ENCODE measurements around the gene CLASP1.
"Not testable (repeated sequence)": the region's sequence is repeated elsewhere in the genome, so short reads cannot be mapped to it uniquely, and the experiment has no call there.

Gene CLASP1

DNA sequence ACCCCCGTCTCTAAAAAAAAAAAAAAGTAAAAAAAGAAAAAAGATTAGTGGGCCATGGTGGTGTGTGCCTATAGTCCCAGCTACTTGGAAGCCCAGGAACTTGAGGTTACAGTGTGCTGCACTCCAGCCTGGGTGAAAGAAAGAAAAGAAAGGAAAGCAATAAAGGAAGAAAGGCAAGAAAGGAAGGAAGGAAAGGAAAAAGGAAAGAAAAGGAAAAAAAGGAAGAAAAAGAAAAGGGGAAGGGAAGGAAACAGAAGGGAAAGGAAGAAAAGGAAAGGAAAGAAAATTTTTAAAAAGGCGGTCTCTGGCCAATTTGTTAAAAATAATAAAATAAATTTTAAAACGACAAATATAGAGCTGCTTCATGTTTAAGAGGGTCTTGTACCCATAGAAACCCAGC is 192.9 kb downstream of the CLASP1 start:
- H4K20me1 ChIP-seq = no peaks in the 10 kb centered on the region; a peak in 1 of 22 replicates
- H3K4me2 ChIP-seq = no peak overlapping the region
- H3K36me3 ChIP-seq = peaks cover 88 to 100% (median 96%) of the 10 kb centered on the region in 11 experiments
- no peaks in the 10 kb centered on the region for H3K4me1 ChIP-seq
- H3K9ac ChIP-seq = no peak overlapping the region
- no peaks in the 10 kb centered on the region for H3K27me3 ChIP-seq
- no peaks in the 10 kb centered on the region for H3K9me3 ChIP-seq (replicated peaks in 1 of 11)
- no peak for TF ChIP-seq Cebpa-rat (IDR thresholded peaks at IDR 0.05)
- no peak overlapping the region for H3K4me3 ChIP-seq
- no peak overlapping the region for H3K27ac ChIP-seq

GRCh38 chr2:121455446-121455845 is 193.8 kb downstream of the CLASP1 start:
- H3K4me3 ChIP-seq = no peak overlapping the region
- peaks cover 92 to 100% (median 96%) of the 10 kb centered on the region in 11 experiments for H3K36me3 ChIP-seq
- no peaks in the 10 kb centered on the region for H3K27me3 ChIP-seq
- no peak overlapping the region for H3K27ac ChIP-seq
- H3K4me1 ChIP-seq = no peaks in the 10 kb centered on the region
- H3K9me3 ChIP-seq (replicated peaks in 1 of 11) = no peaks in the 10 kb centered on the region
- H3K4me2 ChIP-seq = no peak overlapping the region
- TF ChIP-seq Cebpa-rat (IDR thresholded peaks at IDR 0.05) = no peak
- no peaks in the 10 kb centered on the region; a peak in 1 of 22 replicates for H4K20me1 ChIP-seq
- H3K9ac ChIP-seq = no peak overlapping the region

GRCh38 chr2:121454549-121455090 is 194.6 kb downstream of the CLASP1 start:
- TF ChIP-seq Cebpa-rat (IDR thresholded peaks at IDR 0.05) = no peak
- no peaks in the 10 kb centered on the region for H3K4me1 ChIP-seq
- no peaks in the 10 kb centered on the region for H3K9me3 ChIP-seq (replicated peaks in 1 of 11)
- no peak overlapping the region for H3K4me2 ChIP-seq
- no peaks in the 10 kb centered on the region; a peak in 1 of 22 replicates for H4K20me1 ChIP-seq
- H3K27ac ChIP-seq = no peak overlapping the region
- H3K9ac ChIP-seq = no peak overlapping the region
- H3K36me3 ChIP-seq = peaks cover 94 to 100% (median 98%) of the 10 kb centered on the region in 11 experiments
- no peaks in the 10 kb centered on the region for H3K27me3 ChIP-seq
- H3K4me3 ChIP-seq = no peak overlapping the region

- Histone ChIP-seq H3K4me2 (no peak overlapping the region), H3K4me3 (no peak overlapping the region), H3K9me3 (replicated peaks in 1 of 11) (no peaks in the 10 kb centered on the region), H3K36me3 (peaks cover 94 to 100% (median 99%) of the 10 kb centered on the region in 11 experiments), H3K27ac (no peak overlapping the region), H3K27me3 (no peaks in the 10 kb centered on the region), H3K4me1 (peaks cover 0 to 8% (median 0%) of the 10 kb centered on the region in 10 experiments; a peak in 2 of 20 replicates), H3K9ac (no peak overlapping the region), H4K20me1 (no peaks in the 10 kb centered on the region; a peak in 2 of 22 replicates)
- TF ChIP-seq Cebpa-rat (IDR thresholded peaks at IDR 0.05) = no peak
Measured at GRCh38 chr2:121451398-121451797, 197.9 kb downstream of the CLASP1 start.

DNA sequence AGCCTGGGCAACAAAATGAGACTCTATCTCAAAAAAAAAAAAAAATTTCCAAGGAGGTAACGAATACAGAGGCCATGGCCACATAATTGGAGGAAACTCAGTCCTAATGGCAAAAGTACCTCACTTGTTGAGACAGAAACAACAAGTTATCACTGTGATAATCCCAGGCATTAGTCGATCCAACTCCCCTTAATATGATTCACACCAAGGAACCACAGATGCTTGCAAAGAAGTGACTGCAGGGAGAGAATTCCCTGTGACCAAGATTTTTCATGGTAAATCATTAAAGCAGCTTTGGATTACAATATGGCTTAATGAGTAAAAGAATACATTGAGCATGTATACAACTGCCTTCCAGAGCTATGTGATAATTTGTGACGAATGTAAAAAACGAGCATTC is 199.0 kb downstream of the CLASP1 start:
- H3K27ac ChIP-seq = no peak overlapping the region
- H3K36me3 ChIP-seq = peaks cover 95 to 100% (median 99%) of the 10 kb centered on the region in 11 experiments
- H3K27me3 ChIP-seq = no peaks in the 10 kb centered on the region
- no peak for TF ChIP-seq Cebpa-rat (IDR thresholded peaks at IDR 0.05)
- no peaks in the 10 kb centered on the region for H3K9me3 ChIP-seq (replicated peaks in 1 of 11)
- H3K9ac ChIP-seq = no peak overlapping the region
- no peaks in the 10 kb centered on the region; a peak in 3 of 22 replicates for H4K20me1 ChIP-seq
- no peak overlapping the region for H3K4me2 ChIP-seq
- peaks cover 0 to 19% (median 0%) of the 10 kb centered on the region in 10 experiments; a peak in 4 of 20 replicates for H3K4me1 ChIP-seq
- H3K4me3 ChIP-seq = no peak overlapping the region

GRCh38 chr2:121446647-121447241 is 202.5 kb downstream of the CLASP1 start:
- H3K4me3 ChIP-seq = no peak overlapping the region
- no peak overlapping the region for H3K9ac ChIP-seq
- peaks cover 0 to 22% (median 0%) of the 10 kb centered on the region in 10 experiments; a peak in 4 of 20 replicates for H3K4me1 ChIP-seq
- no peaks in the 10 kb centered on the region; a peak in 4 of 22 replicates for H4K20me1 ChIP-seq
- no peak overlapping the region for H3K27ac ChIP-seq
- no peak overlapping the region for H3K4me2 ChIP-seq
- H3K36me3 ChIP-seq = peaks cover 93 to 100% (median 98%) of the 10 kb centered on the region in 11 experiments
- H3K9me3 ChIP-seq (replicated peaks in 1 of 11) = no peaks in the 10 kb centered on the region
- H3K27me3 ChIP-seq = no peaks in the 10 kb centered on the region
- no peak for TF ChIP-seq Cebpa-rat (IDR thresholded peaks at IDR 0.05)

DNA sequence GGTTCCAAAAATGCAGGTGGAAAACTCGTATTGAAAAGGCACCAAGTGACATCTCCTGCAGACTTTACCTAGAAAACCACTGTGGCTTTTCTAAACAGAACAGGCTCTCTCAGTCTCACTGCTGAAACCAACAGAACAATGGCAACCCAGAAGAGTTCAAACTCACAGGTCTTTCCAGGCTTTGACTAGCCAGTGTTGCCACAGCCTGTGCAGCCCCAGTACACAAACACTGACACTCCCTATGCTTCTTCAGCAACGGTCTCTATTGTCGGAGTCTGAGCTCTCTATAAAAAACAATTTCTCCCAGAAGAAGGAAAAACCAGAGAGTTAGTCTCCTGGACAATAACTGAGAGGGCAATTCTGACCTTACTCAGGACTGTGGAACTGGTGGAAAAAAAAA is 206.4 kb downstream of the CLASP1 start:
- peaks cover 0 to 22% (median 0%) of the 10 kb centered on the region in 10 experiments; a peak in 4 of 20 replicates for H3K4me1 ChIP-seq
- H3K27ac ChIP-seq = no peak overlapping the region
- H3K4me3 ChIP-seq = no peak overlapping the region
- H3K4me2 ChIP-seq = no peak overlapping the region
- no peaks in the 10 kb centered on the region; a peak in 3 of 22 replicates for H4K20me1 ChIP-seq
- H3K36me3 ChIP-seq = peaks cover 78 to 92% (median 80%) of the 10 kb centered on the region in 11 experiments
- H3K9me3 ChIP-seq (replicated peaks in 1 of 11) = peaks cover 0 to 6% (median 4%) of the 10 kb centered on the region in 11 experiments; a peak in 2 of 22 replicates
- no peaks in the 10 kb centered on the region for H3K27me3 ChIP-seq
- no peak for TF ChIP-seq Cebpa-rat (IDR thresholded peaks at IDR 0.05)
- H3K9ac ChIP-seq = no peak overlapping the region

GRCh38 chr2:121438290-121438689 is 211.0 kb downstream of the CLASP1 start:
- H3K4me3 ChIP-seq; H3K4me2 ChIP-seq; H3K27ac ChIP-seq; H3K9me3 ChIP-seq (replicated peaks in 1 of 11); H3K27me3 ChIP-seq; H3K9ac ChIP-seq; H3K4me1 ChIP-seq; H4K20me1 ChIP-seq: not testable (repeated sequence)
- peaks cover 46 to 87% (median 64%) of the 10 kb centered on the region in 11 experiments for H3K36me3 ChIP-seq

- H3K9ac ChIP-seq = no peak overlapping the region
Measured at GRCh38 chr2:121436918-121437317, 212.3 kb downstream of the CLASP1 start.

GRCh38 chr2:121435790-121436189 is 213.5 kb downstream of the CLASP1 start:
- H3K4me1 ChIP-seq = no peaks in the 10 kb centered on the region
- H4K20me1 ChIP-seq = no peaks in the 10 kb centered on the region
- peaks cover 29 to 73% (median 51%) of the 10 kb centered on the region in 11 experiments for H3K36me3 ChIP-seq
- no peak overlapping the region for H3K27ac ChIP-seq
- no peak for TF ChIP-seq Cebpa-rat (IDR thresholded peaks at IDR 0.05)
- no peak overlapping the region for H3K9ac ChIP-seq
- no peak overlapping the region for H3K4me2 ChIP-seq
- no peaks in the 10 kb centered on the region for H3K27me3 ChIP-seq
- peaks cover 0 to 6% (median 4%) of the 10 kb centered on the region in 11 experiments; a peak in 2 of 22 replicates for H3K9me3 ChIP-seq (replicated peaks in 1 of 11)
- no peak overlapping the region for H3K4me3 ChIP-seq

More at GRCh38 chr2:121436918-121437317, 212.3 kb downstream of the CLASP1 start:
- no peak overlapping the region for H3K4me3 ChIP-seq
- H3K36me3 ChIP-seq = peaks cover 38 to 75% (median 58%) of the 10 kb centered on the region in 11 experiments
- H3K27ac ChIP-seq = no peak overlapping the region
- H3K27me3 ChIP-seq = no peaks in the 10 kb centered on the region
- no peak overlapping the region for H3K4me2 ChIP-seq
- H3K9me3 ChIP-seq (replicated peaks in 1 of 11) = peaks cover 0 to 6% (median 4%) of the 10 kb centered on the region in 11 experiments; a peak in 2 of 22 replicates
- no peak for TF ChIP-seq Cebpa-rat (IDR thresholded peaks at IDR 0.05)
- no peaks in the 10 kb centered on the region for H4K20me1 ChIP-seq
- no peaks in the 10 kb centered on the region for H3K4me1 ChIP-seq

Measured in BLaER1 treated with 17β-estradiol and CSF1 and Interleukin-3, amounts not matched to agents 10 nM and 100 nM (cell line).